Measurements from ENCODE around the gene TINAG. TPM values are rescaled to one million over a fixed set of nuclear protein-coding genes. Genes with fewer than 3 reads are reported as not detected.

Gene TINAG
- total RNA-seq, 2 donors from 2014 or later = not detected

DNA sequence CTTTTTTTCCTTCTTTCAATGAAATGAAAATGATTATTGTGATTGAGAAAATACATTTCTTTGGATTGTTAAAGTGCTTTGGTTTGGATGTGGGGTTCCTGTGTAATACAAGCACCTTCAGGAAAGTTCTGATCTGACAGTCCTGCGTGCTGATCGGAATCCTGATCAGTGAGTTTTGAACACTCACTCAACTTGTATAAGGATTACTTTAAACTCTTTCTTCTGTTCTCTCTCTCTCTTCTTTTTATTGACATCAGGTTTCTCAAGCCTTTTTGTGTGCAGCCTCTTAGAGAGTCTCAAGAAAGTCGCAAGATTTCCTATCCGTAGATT lies 710 bp downstream of the TINAG start:
- 97 to 100% methylated on average over 2 to 4 of the region's 4 CpGs for WGBS, 2 experiments (ENCODE audit: insufficient coverage in 1 of 2, insufficient read length in 1 of 2)
- H3K36me3 ChIP-seq (ENCODE audit: control insufficient read depth, insufficient read depth, low read length) = no peaks in the 10 kb centered on the region

DNA sequence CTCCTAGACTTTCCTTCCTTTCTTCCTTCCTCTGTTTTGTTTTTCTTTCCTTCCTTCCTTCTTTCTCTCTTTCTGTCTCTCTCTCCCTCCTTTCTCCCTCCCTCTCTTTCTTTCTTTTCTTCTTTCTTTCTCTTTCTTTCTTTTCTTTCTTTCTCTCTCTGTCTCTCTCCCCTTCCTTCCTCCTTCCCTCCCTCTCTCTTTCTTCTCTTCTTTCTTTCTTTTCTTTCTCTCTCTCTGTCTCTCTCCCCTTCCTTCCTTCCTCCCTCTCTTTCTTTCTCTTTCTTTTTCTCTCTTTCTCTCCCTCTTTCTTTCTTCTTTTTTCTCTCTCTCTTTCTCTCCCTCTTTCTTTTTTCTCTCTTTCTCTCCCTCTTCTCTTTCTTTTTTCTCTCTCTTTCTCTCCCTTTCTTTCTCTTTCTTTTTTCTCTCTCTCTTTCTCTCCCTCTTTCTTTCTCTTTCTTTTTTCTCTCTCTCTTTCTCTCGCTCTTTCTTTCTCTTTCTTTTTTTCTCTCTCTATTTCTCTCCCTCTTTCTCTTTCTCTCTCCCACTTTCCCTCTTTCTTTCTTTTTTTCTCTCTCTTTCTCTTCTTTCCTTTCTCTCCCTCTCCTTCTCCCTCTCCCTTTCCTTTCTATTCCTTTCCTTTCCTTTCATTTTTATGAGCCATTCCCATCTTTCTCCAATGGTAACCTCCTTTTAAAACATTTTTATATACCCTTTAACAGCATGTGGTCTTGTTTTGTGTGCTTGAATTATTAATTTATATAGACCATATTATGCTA lies 2.3 kb downstream of the TINAG start:
- H3K9me3 ChIP-seq (ENCODE audit: control insufficient read depth, low read length) = no peaks in the 10 kb centered on the region
- Mint-ChIP-seq H3K9me3 (no peaks in the 10 kb centered on the region), H3K36me3 (ENCODE audit: low read depth) (no peaks in the 10 kb centered on the region), H3K27ac (no peak overlapping the region), H3K4me3 (no peak overlapping the region), H3K4me1 (peaks cover 6% of the 10 kb centered on the region), H3K27me3 (ENCODE audit: insufficient read depth) (no peaks in the 10 kb centered on the region)
- no peak overlapping the region for H3K4me3 ChIP-seq (ENCODE audit: low read length)
- no peak for DNase-seq
- no peak overlapping the region for H3K9ac ChIP-seq (ENCODE audit: extremely low read depth, low read length, poor library complexity, severe bottlenecking)
- no peaks in the 10 kb centered on the region for H3K27me3 ChIP-seq (ENCODE audit: control insufficient read depth, insufficient read depth, low read length, poor library complexity, severe bottlenecking)
- no peak overlapping the region for H3K27ac ChIP-seq (ENCODE audit: low read depth, low read length)
- TF ChIP-seq, protein P1, sequence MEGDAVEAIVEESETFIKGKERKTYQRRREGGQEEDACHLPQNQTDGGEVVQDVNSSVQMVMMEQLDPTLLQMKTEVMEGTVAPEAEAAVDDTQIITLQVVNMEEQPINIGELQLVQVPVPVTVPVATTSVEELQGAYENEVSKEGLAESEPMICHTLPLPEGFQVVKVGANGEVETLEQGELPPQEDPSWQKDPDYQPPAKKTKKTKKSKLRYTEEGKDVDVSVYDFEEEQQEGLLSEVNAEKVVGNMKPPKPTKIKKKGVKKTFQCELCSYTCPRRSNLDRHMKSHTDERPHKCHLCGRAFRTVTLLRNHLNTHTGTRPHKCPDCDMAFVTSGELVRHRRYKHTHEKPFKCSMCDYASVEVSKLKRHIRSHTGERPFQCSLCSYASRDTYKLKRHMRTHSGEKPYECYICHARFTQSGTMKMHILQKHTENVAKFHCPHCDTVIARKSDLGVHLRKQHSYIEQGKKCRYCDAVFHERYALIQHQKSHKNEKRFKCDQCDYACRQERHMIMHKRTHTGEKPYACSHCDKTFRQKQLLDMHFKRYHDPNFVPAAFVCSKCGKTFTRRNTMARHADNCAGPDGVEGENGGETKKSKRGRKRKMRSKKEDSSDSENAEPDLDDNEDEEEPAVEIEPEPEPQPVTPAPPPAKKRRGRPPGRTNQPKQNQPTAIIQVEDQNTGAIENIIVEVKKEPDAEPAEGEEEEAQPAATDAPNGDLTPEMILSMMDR (conservative IDR thresholded peaks at IDR 0.05) = no peak
- H3K36me3 ChIP-seq (ENCODE audit: control insufficient read depth, insufficient read depth, low read length) = no peaks in the 10 kb centered on the region
- no peaks in the 10 kb centered on the region for H3K4me1 ChIP-seq (ENCODE audit: control insufficient read depth, insufficient read depth, low read length)
- 81 to 94% methylated on average over 1 of the region's 1 CpG for WGBS, 2 experiments (ENCODE audit: insufficient coverage in 1 of 2, insufficient read length in 1 of 2)

More for the DNA sequence above, 710 bp downstream of the TINAG start:
- Histone ChIP-seq H3K4me3 (ENCODE audit: low read length) (no peak overlapping the region), H3K27me3 (ENCODE audit: control insufficient read depth, insufficient read depth, low read length, poor library complexity, severe bottlenecking) (no peaks in the 10 kb centered on the region), H3K9me3 (ENCODE audit: control insufficient read depth, low read length) (no peaks in the 10 kb centered on the region), H3K4me1 (ENCODE audit: control insufficient read depth, insufficient read depth, low read length) (no peaks in the 10 kb centered on the region), H3K27ac (ENCODE audit: low read depth, low read length) (no peak overlapping the region), H3K9ac (ENCODE audit: extremely low read depth, low read length, poor library complexity, severe bottlenecking) (no peak overlapping the region)
- no peak for DNase-seq
- TF ChIP-seq, protein P1 (conservative IDR thresholded peaks at IDR 0.05) = no peak
- Mint-ChIP-seq H3K9me3 (no peaks in the 10 kb centered on the region), H3K4me1 (peaks cover 6% of the 10 kb centered on the region), H3K36me3 (ENCODE audit: low read depth) (no peaks in the 10 kb centered on the region), H3K27me3 (ENCODE audit: insufficient read depth) (no peaks in the 10 kb centered on the region), H3K27ac (no peak overlapping the region), H3K4me3 (no peak overlapping the region)

DNA sequence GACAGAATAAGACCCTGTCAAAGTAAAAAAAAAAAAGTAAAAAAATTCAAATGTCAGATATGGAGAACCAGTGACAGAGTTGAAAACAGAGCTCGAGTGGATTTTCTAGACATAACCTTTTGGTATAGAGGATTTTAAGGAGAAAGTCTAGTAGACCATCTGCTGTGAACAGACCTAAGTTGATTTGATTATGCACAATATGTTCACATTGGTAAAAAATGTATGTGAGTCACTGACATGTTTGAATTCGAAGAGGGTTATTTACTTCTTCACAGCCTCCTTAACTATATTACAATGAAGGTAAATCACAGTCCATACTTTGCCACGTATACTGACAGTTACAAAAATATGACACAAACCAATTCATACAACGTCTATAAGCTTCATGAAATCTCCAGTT lies 7.4 kb downstream of the TINAG start:
- no peak for DNase-seq
- Mint-ChIP-seq H3K27me3 (ENCODE audit: insufficient read depth) (no peaks in the 10 kb centered on the region), H3K4me1 (no peaks in the 10 kb centered on the region), H3K4me3 (no peak overlapping the region), H3K36me3 (ENCODE audit: low read depth) (no peaks in the 10 kb centered on the region), H3K27ac (no peak overlapping the region), H3K9me3 (no peaks in the 10 kb centered on the region)
- Histone ChIP-seq H3K9ac (ENCODE audit: extremely low read depth, low read length, poor library complexity, severe bottlenecking) (no peak overlapping the region), H3K27me3 (ENCODE audit: control insufficient read depth, insufficient read depth, low read length, poor library complexity, severe bottlenecking) (no peaks in the 10 kb centered on the region), H3K4me1 (ENCODE audit: control insufficient read depth, insufficient read depth, low read length) (no peaks in the 10 kb centered on the region), H3K36me3 (ENCODE audit: control insufficient read depth, insufficient read depth, low read length) (no peaks in the 10 kb centered on the region), H3K4me3 (ENCODE audit: low read length) (no peak overlapping the region), H3K27ac (ENCODE audit: low read depth, low read length) (no peak overlapping the region), H3K9me3 (ENCODE audit: control insufficient read depth, low read length) (no peaks in the 10 kb centered on the region)
- TF ChIP-seq, protein P1 (conservative IDR thresholded peaks at IDR 0.05) = no peak
- 86 to 90% methylated on average over 1 to 4 of the region's 4 CpGs for WGBS, 2 experiments (ENCODE audit: insufficient coverage in 1 of 2, insufficient read length in 1 of 2)

All from endodermal cell (in vitro differentiated cells).